A549 (cell line): ENCODE data around the gene LSS.

ENCODE experiments used
- BHLHE40 ChIP-seq: IDR thresholded peaks from 2 replicates; pipeline ENCODE4 v1.6.1; 2012; ENCODE audit warnings: low read depth, low read length, inconsistent platforms
- EP300 ChIP-seq, 2 experiments: fragments of >200 bp; sonication (Bioruptor Twin); formaldehyde crosslinking; IDR thresholded peaks; 2 replicates in 1 of 2; 3 replicates in 1 of 2; pipeline ENCODE4 v1.6.1; 2016 to 2017
- HDAC2 ChIP-seq: fragments of 200-600 bp; sonication (generic); IDR thresholded peaks from 2 replicates; pipeline ENCODE4 v1.6.1; 2016
- HOXA7 ChIP-seq: fragments of 250-450 bp; sonication (Bioruptor Pico); IDR thresholded peaks from 2 replicates; pipeline ENCODE4 v1.5.0; 2020; ENCODE audit warnings: mild to moderate bottlenecking, moderate library complexity
- JUN ChIP-seq, 2 experiments: fragments of >200 bp; sonication (Bioruptor Twin); formaldehyde crosslinking; IDR thresholded peaks; 2 replicates in 1 of 2; 3 replicates in 1 of 2; pipeline ENCODE4 v1.6.1; 2016 to 2017
- JUNB ChIP-seq: fragments of >200 bp; sonication (Bioruptor Twin); formaldehyde crosslinking; IDR thresholded peaks from 2 replicates; pipeline ENCODE4 v1.6.1; 2016
- POLR2A ChIP-seq: IDR thresholded peaks from 2 replicates; pipeline ENCODE4 v1.6.1; 2012; ENCODE audit warnings: mild to moderate bottlenecking, low read length
- RFX5 ChIP-seq: fragments of 450-650 bp; IDR thresholded peaks from 2 replicates; pipeline ENCODE4 v1.7.1; 2014; ENCODE audit warnings: antibody characterized with exemption, mild to moderate bottlenecking, moderate library complexity
- TF ChIP-seq, protein P1 (sequence below): fragments of >200 bp; sonication (Bioruptor Twin); formaldehyde crosslinking; IDR thresholded peaks from 3 replicates; pipeline ENCODE4 v1.5.1; 2016
- TF ChIP-seq, protein P2 (sequence below): fragments of 250-450 bp; sonication (Bioruptor Pico); IDR thresholded peaks from 2 replicates; pipeline ENCODE4 v1.5.0; 2021; ENCODE audit warnings: mild to moderate bottlenecking, moderate library complexity, borderline replicate concordance
- TF ChIP-seq, protein P3 (sequence below): fragments of 250-450 bp; sonication (Bioruptor Pico); IDR thresholded peaks from 2 replicates; pipeline ENCODE4 v1.5.0; 2020; ENCODE audit warnings: low read depth, mild to moderate bottlenecking, moderate library complexity
- TF ChIP-seq, protein P4 (sequence below): IDR thresholded peaks from 2 replicates; pipeline ENCODE4 v1.6.1; 2012

DNA sequence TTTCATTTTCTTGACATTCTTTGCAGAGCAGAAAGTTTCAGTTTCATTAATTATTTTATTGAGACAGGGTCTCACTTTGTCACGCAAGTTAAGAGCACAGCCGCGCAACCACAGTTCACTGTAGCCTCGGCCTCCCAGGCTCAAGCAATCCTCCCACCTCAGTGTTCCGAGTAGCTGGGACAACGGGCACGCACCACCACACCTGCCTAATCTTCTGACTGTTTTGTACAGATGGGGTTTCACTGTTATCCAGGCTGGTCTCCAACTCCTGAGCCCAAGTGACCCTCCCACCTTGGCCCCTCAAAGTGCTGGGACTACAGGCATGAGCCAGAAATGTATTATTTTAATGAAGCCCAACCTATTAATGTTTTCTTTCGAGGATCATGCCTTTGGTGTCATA is 41.3 kb downstream of the LSS start:
- no peak for TF ChIP-seq HDAC2
- no peak for TF ChIP-seq BHLHE40
- TF ChIP-seq, protein P1, sequence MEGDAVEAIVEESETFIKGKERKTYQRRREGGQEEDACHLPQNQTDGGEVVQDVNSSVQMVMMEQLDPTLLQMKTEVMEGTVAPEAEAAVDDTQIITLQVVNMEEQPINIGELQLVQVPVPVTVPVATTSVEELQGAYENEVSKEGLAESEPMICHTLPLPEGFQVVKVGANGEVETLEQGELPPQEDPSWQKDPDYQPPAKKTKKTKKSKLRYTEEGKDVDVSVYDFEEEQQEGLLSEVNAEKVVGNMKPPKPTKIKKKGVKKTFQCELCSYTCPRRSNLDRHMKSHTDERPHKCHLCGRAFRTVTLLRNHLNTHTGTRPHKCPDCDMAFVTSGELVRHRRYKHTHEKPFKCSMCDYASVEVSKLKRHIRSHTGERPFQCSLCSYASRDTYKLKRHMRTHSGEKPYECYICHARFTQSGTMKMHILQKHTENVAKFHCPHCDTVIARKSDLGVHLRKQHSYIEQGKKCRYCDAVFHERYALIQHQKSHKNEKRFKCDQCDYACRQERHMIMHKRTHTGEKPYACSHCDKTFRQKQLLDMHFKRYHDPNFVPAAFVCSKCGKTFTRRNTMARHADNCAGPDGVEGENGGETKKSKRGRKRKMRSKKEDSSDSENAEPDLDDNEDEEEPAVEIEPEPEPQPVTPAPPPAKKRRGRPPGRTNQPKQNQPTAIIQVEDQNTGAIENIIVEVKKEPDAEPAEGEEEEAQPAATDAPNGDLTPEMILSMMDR: no peak
- TF ChIP-seq, protein P2, sequence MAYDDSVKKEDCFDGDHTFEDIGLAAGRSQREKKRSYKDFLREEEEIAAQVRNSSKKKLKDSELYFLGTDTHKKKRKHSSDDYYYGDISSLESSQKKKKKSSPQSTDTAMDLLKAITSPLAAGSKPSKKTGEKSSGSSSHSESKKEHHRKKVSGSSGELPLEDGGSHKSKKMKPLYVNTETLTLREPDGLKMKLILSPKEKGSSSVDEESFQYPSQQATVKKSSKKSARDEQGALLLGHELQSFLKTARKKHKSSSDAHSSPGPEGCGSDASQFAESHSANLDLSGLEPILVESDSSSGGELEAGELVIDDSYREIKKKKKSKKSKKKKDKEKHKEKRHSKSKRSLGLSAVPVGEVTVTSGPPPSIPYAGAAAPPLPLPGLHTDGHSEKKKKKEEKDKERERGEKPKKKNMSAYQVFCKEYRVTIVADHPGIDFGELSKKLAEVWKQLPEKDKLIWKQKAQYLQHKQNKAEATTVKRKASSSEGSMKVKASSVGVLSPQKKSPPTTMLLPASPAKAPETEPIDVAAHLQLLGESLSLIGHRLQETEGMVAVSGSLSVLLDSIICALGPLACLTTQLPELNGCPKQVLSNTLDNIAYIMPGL: no peak
- no peak for TF ChIP-seq POLR2A
- no peak for TF ChIP-seq EP300 (IDR thresholded peaks at IDR 0.05)
- no peak for TF ChIP-seq RFX5
- no peak for TF ChIP-seq JUN (IDR thresholded peaks at IDR 0.05)
- no peak for TF ChIP-seq HOXA7 (CRISPR knock-in tag)
- TF ChIP-seq JUNB: no peak
- TF ChIP-seq, protein P3, sequence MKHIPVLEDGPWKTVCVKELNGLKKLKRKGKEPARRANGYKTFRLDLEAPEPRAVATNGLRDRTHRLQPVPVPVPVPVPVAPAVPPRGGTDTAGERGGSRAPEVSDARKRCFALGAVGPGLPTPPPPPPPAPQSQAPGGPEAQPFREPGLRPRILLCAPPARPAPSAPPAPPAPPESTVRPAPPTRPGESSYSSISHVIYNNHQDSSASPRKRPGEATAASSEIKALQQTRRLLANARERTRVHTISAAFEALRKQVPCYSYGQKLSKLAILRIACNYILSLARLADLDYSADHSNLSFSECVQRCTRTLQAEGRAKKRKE (CRISPR knock-in tag): no peak
- TF ChIP-seq, protein P4, sequence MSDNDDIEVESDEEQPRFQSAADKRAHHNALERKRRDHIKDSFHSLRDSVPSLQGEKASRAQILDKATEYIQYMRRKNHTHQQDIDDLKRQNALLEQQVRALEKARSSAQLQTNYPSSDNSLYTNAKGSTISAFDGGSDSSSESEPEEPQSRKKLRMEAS: no peak
